ENCODE data around the gene EPB41L2. TPM values are rescaled to one million over a fixed set of nuclear protein-coding genes. Genes with fewer than 3 reads are reported as not detected.

EPB41L2 gene
- total RNA-seq, 1 experiment from 2014 or later: 199 TPM

GRCh38 chr6:130851026-130851425 lies 212.0 kb downstream of the EPB41L2 start:
- intact Hi-C loops (cut with micrococcal nuclease; ENCODE audit: unreplicated experiment) (no loop called here), in situ Hi-C loops (cut with HindIII; ENCODE audit: low pct_unique_long_range_greater_than_20kb, low sequenced_read_pairs) (no loop called here)
- no TSS peak for BruUV-seq (replicated peaks)
- ChIA-PET CTCF (no interaction called here), POLR2A (no interaction called here)
- Histone ChIP-seq H3K4me3 (ENCODE audit: low read depth in 2 of 2, low read length in 2 of 2) (no peak overlapping the region), H3K27ac (ENCODE audit: low read length) (no peak overlapping the region), H3K36me3 (ENCODE audit: control insufficient read depth, insufficient read depth, low read length) (no peaks in the 10 kb centered on the region), H3K27me3 (ENCODE audit: control insufficient read depth, insufficient read depth, low read length) (no peaks in the 10 kb centered on the region), H3K4me1 (ENCODE audit: control insufficient read depth, insufficient read depth, low read length) (no peaks in the 10 kb centered on the region), H3K9me3 (ENCODE audit: control insufficient read depth, insufficient read depth, low read depth, low read length) (no peaks in the 10 kb centered on the region)
- no peak for ATAC-seq
- no peak for TF ChIP-seq SIN3A (IDR thresholded peaks at IDR 0.05; ENCODE audit: borderline replicate concordance, insufficient read depth, low read depth, low read length)
- no peak for TF ChIP-seq REST (IDR thresholded peaks at IDR 0.05; ENCODE audit: insufficient read depth in 1 of 2, low read depth in 2 of 2, low read length in 1 of 2)
- no peak for TF ChIP-seq CTCF (IDR thresholded peaks at IDR 0.05)
- no peak for TF ChIP-seq TCF7L2 (IDR thresholded peaks at IDR 0.05; ENCODE audit: low read depth, low read length)
- TF ChIP-seq POLR2AphosphoS5 (IDR thresholded peaks at IDR 0.05; ENCODE audit: low read depth, low read length): no peak
- no peak for DNase-seq (ENCODE audit: low read depth, low spot score)

- in situ Hi-C loops (cut with HindIII; ENCODE audit: low pct_unique_long_range_greater_than_20kb, low sequenced_read_pairs) (no loop called here), intact Hi-C loops (cut with micrococcal nuclease; ENCODE audit: unreplicated experiment) (no loop called here)
- ChIA-PET POLR2A (no interaction called here), CTCF (no interaction called here)
- Histone ChIP-seq H3K4me1 (ENCODE audit: control insufficient read depth, insufficient read depth, low read length) (no peaks in the 10 kb centered on the region), H3K27me3 (ENCODE audit: control insufficient read depth, insufficient read depth, low read length) (no peaks in the 10 kb centered on the region), H3K36me3 (ENCODE audit: control insufficient read depth, insufficient read depth, low read length) (no peaks in the 10 kb centered on the region), H3K27ac (ENCODE audit: low read length) (no peak overlapping the region), H3K9me3 (ENCODE audit: control insufficient read depth, insufficient read depth, low read depth, low read length) (no peaks in the 10 kb centered on the region), H3K4me3 (ENCODE audit: low read depth in 2 of 2, low read length in 2 of 2) (no peak overlapping the region)
- BruUV-seq (replicated peaks): no TSS peak
- ATAC-seq (no peak), DNase-seq (ENCODE audit: low read depth, low spot score) (no peak)
- no peak for TF ChIP-seq REST (IDR thresholded peaks at IDR 0.05; ENCODE audit: insufficient read depth in 1 of 2, low read depth in 2 of 2, low read length in 1 of 2)
- no peak for TF ChIP-seq POLR2AphosphoS5 (IDR thresholded peaks at IDR 0.05; ENCODE audit: low read depth, low read length)
- no peak for TF ChIP-seq CTCF (IDR thresholded peaks at IDR 0.05)
- TF ChIP-seq TCF7L2 (IDR thresholded peaks at IDR 0.05; ENCODE audit: low read depth, low read length): no peak
- TF ChIP-seq SIN3A (IDR thresholded peaks at IDR 0.05; ENCODE audit: borderline replicate concordance, insufficient read depth, low read depth, low read length): no peak
Observed at GRCh38 chr6:130849594-130849993, 213.5 kb downstream of the EPB41L2 start.
